Measurements from ENCODE around the gene FADS2.

The FADS2 gene

GRCh38 chr11:61874853-61875252 lies 46.8 kb downstream of the FADS2 start:
- no peak overlapping the region for H3K4me3 ChIP-seq (ENCODE audit: low read length)
- H3K36me3 ChIP-seq (replicated peaks; ENCODE audit: insufficient read depth, low read length) = no peaks in the 10 kb centered on the region
- no peak overlapping the region for H3K4me2 ChIP-seq (ENCODE audit: low read depth, low read length)
- no peak overlapping the region for H3K9ac ChIP-seq (ENCODE audit: low read length)
- H3K4me1 ChIP-seq (ENCODE audit: low read length) = no peaks in the 10 kb centered on the region
- H4K20me1 ChIP-seq (ENCODE audit: insufficient read depth, low read length) = no peaks in the 10 kb centered on the region
- H3K9me2 ChIP-seq (replicated peaks; ENCODE audit: insufficient read depth, low read length) = no peaks in the 10 kb centered on the region
- peaks cover 96% of the 10 kb centered on the region for H3K27me3 ChIP-seq (replicated peaks; ENCODE audit: insufficient read depth, low read length)
- H2AFZ ChIP-seq (ENCODE audit: low read length) = no peak overlapping the region
- no peak for DNase-seq
- H3F3A ChIP-seq (ENCODE audit: insufficient read depth, low read length) = no peaks in the 10 kb centered on the region
- H3K27ac ChIP-seq (ENCODE audit: low read length) = no peak overlapping the region
- no peak for TF ChIP-seq EZH2phosphoT487 (IDR thresholded peaks at IDR 0.05; ENCODE audit: low read length)
- TF ChIP-seq EZH2 (optimal IDR thresholded peaks at IDR 0.05; ENCODE audit: low read depth, low read length) = no peak
- TF ChIP-seq CTCF (IDR thresholded peaks at IDR 0.05; ENCODE audit: low read length) = no peak
- H3K79me2 ChIP-seq (ENCODE audit: low read length) = no peaks in the 10 kb centered on the region
- H3K9me3 ChIP-seq (replicated peaks; ENCODE audit: insufficient read depth, low read length) = no peaks in the 10 kb centered on the region

- no peaks in the 10 kb centered on the region for H3K4me1 ChIP-seq (ENCODE audit: low read length)
- TF ChIP-seq CTCF (IDR thresholded peaks at IDR 0.05; ENCODE audit: low read length) = no peak
- no peak for TF ChIP-seq EZH2 (optimal IDR thresholded peaks at IDR 0.05; ENCODE audit: low read depth, low read length)
- no peak for TF ChIP-seq EZH2phosphoT487 (IDR thresholded peaks at IDR 0.05; ENCODE audit: low read length)
- H3F3A ChIP-seq (ENCODE audit: insufficient read depth, low read length) = no peaks in the 10 kb centered on the region
- peaks cover 93% of the 10 kb centered on the region for H3K27me3 ChIP-seq (replicated peaks; ENCODE audit: insufficient read depth, low read length)
- H2AFZ ChIP-seq (ENCODE audit: low read length) = no peak overlapping the region
- H3K9ac ChIP-seq (ENCODE audit: low read length) = no peak overlapping the region
- no peak overlapping the region for H3K27ac ChIP-seq (ENCODE audit: low read length)
- H4K20me1 ChIP-seq (ENCODE audit: insufficient read depth, low read length) = no peaks in the 10 kb centered on the region
- no peaks in the 10 kb centered on the region for H3K36me3 ChIP-seq (replicated peaks; ENCODE audit: insufficient read depth, low read length)
- no peak overlapping the region for H3K4me2 ChIP-seq (ENCODE audit: low read depth, low read length)
- H3K9me3 ChIP-seq (replicated peaks; ENCODE audit: insufficient read depth, low read length) = no peaks in the 10 kb centered on the region
- no peak overlapping the region for H3K4me3 ChIP-seq (ENCODE audit: low read length)
- no peaks in the 10 kb centered on the region for H3K79me2 ChIP-seq (ENCODE audit: low read length)
- DNase-seq = no peak
- H3K9me2 ChIP-seq (replicated peaks; ENCODE audit: insufficient read depth, low read length) = no peaks in the 10 kb centered on the region
Observed at GRCh38 chr11:61875698-61876097, 47.6 kb downstream of the FADS2 start.

- no peaks in the 10 kb centered on the region for H3F3A ChIP-seq (ENCODE audit: insufficient read depth, low read length)
- H3K9ac ChIP-seq (ENCODE audit: low read length) = no peak overlapping the region
- TF ChIP-seq EZH2 (optimal IDR thresholded peaks at IDR 0.05; ENCODE audit: low read depth, low read length) (no peak), EZH2phosphoT487 (IDR thresholded peaks at IDR 0.05; ENCODE audit: low read length) (no peak), CTCF (IDR thresholded peaks at IDR 0.05; ENCODE audit: low read length) (no peak)
- DNase-seq = no peak
- H3K27me3 ChIP-seq (replicated peaks; ENCODE audit: insufficient read depth, low read length) = peaks cover 61% of the 10 kb centered on the region
- H3K4me3 ChIP-seq (ENCODE audit: low read length) = no peak overlapping the region
- no peaks in the 10 kb centered on the region for H3K79me2 ChIP-seq (ENCODE audit: low read length)
- no peaks in the 10 kb centered on the region for H4K20me1 ChIP-seq (ENCODE audit: insufficient read depth, low read length)
- H3K27ac ChIP-seq (ENCODE audit: low read length) = no peak overlapping the region
- H3K36me3 ChIP-seq (replicated peaks; ENCODE audit: insufficient read depth, low read length) = no peaks in the 10 kb centered on the region
- H3K4me1 ChIP-seq (ENCODE audit: low read length) = no peaks in the 10 kb centered on the region
- H3K9me2 ChIP-seq (replicated peaks; ENCODE audit: insufficient read depth, low read length) = no peaks in the 10 kb centered on the region
- H3K4me2 ChIP-seq (ENCODE audit: low read depth, low read length) = no peak overlapping the region
- no peaks in the 10 kb centered on the region for H3K9me3 ChIP-seq (replicated peaks; ENCODE audit: insufficient read depth, low read length)
- no peak overlapping the region for H2AFZ ChIP-seq (ENCODE audit: low read length)
Observed at GRCh38 chr11:61879152-61879551, 51.1 kb downstream of the FADS2 start.
